EL (cell line): ENCODE results near the gene SPIRE1.

Experiments
- DNase-seq: peaks from one replicate; pipeline ENCODE4 v3.0.0-alpha.2; 2016

SPIRE1 gene

DNA sequence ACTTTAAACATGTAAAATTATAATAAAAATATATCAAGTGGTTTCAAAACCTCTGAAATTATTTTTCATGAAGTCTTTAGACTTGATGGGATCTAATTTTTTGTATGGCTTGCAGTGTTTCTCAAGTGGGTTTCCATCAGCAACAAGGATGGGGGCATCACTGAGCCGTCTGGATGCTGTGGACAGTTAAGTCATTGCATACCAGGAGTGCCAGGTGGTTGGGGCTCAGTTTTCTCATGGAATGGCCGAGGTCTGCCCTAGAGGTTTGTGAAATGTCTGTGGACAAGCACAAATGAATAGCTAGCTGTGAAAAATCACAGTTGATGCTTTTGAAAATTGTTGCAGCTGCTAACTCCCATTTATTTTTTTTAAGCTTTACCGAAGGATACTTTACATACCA, 248.4 kb downstream of the SPIRE1 start:
- DNase-seq: peak; percentile 37

DNA sequence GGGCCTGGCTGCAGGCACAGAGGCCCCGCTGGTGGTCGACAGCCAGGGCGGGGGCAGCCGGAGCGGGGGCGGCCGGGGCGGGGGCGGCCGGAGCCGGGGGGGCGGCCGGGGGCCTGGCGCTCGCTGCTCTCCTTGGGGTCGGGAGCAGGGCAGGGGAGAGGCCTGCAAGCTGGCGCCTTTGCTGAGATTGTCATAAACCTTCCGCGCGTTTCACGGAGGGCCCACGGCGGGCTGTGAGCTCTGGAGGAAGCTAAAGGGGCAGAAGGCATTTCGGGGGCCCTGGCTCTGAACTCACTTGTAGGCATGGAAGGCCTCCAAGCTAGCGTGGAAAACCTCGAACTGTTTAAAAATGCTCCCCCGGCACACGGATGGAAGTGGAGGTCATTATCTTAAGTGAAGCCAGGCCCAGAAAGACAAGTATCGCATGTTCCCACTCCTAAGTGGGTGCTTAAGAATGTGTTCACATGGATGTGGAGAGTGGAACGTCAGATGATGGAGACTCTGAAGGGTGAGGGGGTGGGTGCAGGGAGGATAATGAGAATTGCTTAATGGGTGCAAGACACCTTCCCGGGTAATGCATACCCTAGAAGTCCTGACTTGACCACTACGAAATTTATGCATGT, 249.5 kb downstream of the SPIRE1 start:
- peak; percentile 28 for DNase-seq

GRCh38 chr18:12406371-12407111, 251.4 kb downstream of the SPIRE1 start:
- no peak for DNase-seq

GRCh38 chr18:12405066-12405465, 252.8 kb downstream of the SPIRE1 start:
- no peak for DNase-seq

DNA sequence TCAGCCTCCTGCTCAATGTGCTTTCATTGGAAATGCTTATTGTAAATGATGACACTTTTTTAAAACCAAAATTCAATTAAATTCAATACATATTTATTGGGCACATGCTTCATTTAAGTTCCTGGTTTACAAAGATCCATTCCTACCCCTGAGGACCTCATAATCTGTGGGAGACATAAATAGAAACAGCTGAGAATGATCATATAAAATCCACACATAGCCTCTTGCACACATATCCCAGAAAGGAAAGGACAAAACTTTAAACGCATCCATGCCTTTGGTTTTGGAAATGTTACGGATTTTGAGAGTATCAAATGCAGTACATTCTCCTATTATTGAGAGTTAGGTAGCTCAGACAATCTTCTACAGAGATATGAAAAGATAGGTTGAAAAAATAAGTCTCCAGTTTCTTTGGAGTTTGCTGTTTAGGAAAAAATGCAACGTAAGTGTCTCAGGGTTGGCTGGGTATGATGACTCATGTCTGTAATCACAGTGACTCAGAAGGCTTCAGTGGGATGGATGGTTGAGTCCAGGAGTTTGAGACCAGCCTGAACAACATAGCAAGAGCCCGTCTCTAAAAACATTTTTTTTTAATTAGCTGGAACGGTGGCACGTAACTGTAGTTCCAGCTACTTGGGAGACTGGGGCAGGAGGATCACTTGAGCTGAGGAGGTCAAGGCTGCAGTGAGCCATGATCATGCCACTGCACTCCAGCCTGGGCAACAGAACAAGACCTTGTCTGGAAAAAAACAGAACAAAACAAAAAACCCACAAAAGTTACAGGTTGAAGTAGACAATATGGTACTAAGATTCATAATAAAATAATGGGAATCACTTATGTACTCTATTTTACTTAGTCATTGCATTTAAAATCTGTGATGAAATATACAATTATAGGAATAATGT, 254.1 kb downstream of the SPIRE1 start:
- DNase-seq: peak; percentile 95

- DNase-seq: no peak
These were observed 256.0 kb downstream of the SPIRE1 start for GRCh38 chr18:12401881-12402280.

DNA sequence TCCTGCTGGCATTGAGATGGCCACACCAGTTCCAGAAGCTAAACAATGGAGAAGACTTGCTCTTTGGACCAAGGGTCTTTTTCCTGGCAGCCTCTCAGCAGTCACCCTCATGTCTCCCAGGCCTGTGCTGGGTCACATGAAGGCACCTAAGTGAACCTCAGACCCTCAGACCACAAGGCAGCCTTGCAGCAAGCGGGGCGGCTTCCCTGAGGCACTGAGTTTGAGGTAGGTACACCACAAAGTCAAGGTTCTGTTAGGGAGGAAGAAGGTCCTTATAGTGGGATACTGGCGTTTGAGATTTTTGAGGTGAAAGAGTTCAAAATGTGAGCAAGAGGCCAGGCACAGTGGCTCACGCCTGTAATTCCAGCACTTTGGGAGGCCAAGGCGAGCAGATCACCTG, 258.7 kb downstream of the SPIRE1 start:
- DNase-seq: no peak

GRCh38 chr18:12398625-12399024, 259.3 kb downstream of the SPIRE1 start:
- no peak for DNase-seq

- no peak for DNase-seq
These were observed 260.1 kb downstream of the SPIRE1 start for GRCh38 chr18:12397793-12398192.

DNA sequence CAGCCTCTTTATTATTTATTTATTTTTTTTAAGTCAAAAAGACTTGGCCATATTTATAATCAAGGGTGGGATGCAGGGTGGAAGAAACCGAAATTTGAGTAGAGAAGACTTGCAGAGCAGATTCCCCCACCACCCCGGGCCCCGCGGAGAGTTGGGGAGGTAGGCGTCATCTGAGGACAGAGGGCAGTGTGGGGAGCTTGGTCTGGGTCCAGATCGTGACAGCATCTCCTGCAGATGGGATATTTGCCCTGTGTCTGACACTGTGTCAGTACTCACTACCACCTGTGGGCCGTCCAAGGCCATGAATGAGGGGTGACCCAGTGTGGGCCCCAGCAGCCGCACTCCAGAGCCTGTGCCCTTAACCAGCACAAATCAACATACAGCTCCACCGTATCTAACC, 260.7 kb downstream of the SPIRE1 start:
- no peak for DNase-seq
